ENCODE measurements around the gene SLC38A7. TPM values are rescaled to one million over a fixed set of nuclear protein-coding genes. Genes with fewer than 3 reads are reported as not detected.

Gene SLC38A7, protein sequence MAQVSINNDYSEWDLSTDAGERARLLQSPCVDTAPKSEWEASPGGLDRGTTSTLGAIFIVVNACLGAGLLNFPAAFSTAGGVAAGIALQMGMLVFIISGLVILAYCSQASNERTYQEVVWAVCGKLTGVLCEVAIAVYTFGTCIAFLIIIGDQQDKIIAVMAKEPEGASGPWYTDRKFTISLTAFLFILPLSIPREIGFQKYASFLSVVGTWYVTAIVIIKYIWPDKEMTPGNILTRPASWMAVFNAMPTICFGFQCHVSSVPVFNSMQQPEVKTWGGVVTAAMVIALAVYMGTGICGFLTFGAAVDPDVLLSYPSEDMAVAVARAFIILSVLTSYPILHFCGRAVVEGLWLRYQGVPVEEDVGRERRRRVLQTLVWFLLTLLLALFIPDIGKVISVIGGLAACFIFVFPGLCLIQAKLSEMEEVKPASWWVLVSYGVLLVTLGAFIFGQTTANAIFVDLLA
- 4.4 and 13.1 TPM in 2 replicates for total RNA-seq (2014; rRNA removed; shearing (Covaris generic); ENCODE audit: low replicate concordance)

DNA sequence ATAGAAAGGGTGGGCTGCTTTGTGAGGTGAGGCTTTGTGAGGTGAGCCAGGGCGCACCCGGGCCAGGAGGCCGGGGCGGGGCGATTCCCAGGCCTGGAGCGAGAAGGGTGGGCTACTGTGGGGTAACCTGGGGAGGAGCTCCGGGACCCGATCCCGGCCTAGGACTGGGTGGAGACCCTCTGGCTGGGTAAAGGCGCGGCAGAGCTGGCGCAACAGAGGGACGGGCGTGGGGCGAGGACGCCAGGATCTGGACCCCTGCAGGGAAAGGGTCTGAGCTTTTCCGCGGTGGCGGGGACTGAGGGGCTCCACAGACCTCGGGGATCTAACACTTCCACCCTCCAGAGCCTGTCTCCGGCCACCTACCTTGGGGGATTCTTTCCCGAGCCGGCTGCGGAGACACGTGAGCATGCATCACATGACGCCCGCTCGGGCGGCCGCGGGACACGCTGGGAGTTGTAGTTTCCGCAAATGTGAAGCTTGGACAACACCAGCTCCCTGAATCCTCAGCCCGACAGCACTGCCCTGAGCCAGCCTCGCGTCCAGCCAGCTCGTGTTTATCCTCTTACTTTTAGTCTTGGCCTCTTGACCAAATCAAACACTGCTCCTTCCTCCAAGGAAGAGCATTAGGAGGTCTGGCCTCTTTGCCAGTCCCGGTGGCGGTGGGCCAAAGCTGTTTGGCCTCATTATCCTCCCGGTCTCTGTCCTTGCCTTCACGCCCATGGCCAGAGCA, at the start of gene SLC38A7:
TSS of gene SLC38A7 (minus strand) at position 417 of the 730 bp plus-strand sequence. CDS start 4,644 bp downstream, outside the sequence.
- DNase-seq = peak; percentile 96
- Histone ChIP-seq H3K36me3 (peaks cover 6% of the 10 kb centered on the region), H3K9me3 (no peaks in the 10 kb centered on the region)

DNA sequence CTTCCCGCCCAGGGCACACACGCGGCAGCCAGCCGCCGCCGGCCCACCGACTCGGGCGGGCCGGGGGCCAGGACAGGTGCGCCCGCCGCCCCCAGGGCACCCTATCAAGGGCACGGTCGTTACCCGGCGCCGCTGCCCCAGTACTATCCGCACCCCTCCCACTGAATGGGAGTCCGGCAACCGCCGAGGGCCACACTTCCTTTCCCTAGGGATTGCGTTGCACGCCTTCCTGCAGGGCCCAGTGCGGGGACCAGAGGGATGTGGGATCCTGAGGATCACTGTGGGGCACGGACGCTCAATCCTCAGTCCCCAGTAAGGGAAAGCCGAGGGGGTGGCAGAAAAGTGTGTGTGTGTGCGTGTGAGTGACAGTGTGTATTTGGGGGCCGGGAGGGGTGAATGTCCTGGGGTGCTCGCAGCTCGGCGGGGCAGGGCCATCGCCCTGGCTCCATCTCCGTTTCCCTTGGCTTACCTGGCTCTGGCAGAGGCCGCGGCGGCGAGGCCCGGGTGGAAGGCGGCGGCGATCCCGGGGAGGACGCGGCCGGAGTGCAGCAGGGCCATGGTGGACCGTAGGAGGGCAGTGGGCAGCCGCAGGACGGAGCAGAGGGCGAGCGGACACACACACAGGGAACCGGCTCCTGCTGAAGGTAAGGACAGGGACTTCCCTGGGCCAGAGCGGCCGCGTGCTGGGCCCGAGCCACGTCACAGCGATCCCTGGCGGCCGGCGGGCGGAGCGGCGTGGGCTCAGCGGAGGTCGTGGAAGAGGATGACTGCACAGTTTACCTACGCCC, 49.3 kb upstream of the SLC38A7 start, which contains the start of gene GOT2:
TSS of gene GOT2 (minus strand) at position 646 of the 788 bp plus-strand sequence. CDS start at position 558, 88 bp downstream.
- DNase-seq = peak; percentile 95
- Histone ChIP-seq H3K27me3 (peaks cover 3% of the 10 kb centered on the region; the same call in 1 of the 2 replicates), H3K36me3 (peaks cover 20% of the 10 kb centered on the region), H3K4me3 (peak within 1 kb of the TSS; percentile 99), H3K9me3 (no peaks in the 10 kb centered on the region)

More for the DNA sequence above, at the start of gene SLC38A7:
- Histone ChIP-seq H3K4me3 (peak within 1 kb of the TSS; percentile 78), H3K27me3 (no peaks in the 10 kb centered on the region)

DNA sequence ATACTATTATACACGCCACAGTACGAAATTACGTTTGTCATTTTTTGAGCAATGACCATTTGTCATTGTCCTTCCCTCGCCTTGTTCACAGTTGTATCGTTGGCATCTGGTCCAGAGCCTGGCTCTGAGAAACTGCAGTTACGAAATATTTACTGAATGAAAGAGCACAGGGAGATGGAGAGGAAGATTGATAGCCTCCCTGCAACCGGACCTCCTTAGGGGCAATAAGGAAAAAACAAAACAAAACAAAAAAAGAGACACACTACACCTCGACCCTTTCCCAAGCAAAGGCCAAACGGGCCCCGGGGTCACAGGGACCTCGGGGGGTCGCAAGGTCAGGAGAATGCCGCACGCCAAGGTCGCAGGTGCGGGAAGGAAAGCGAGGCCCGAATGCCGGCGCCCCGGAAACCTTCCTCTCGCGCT, 48.7 kb upstream of the SLC38A7 start:
- H3K36me3 ChIP-seq = peaks cover 26% of the 10 kb centered on the region
- peak overlapping the region; percentile 99 for H3K4me3 ChIP-seq
- DNase-seq = no peak
- peaks cover 3% of the 10 kb centered on the region; the same call in 1 of the 2 replicates for H3K27me3 ChIP-seq
- H3K9me3 ChIP-seq = no peaks in the 10 kb centered on the region

DNA sequence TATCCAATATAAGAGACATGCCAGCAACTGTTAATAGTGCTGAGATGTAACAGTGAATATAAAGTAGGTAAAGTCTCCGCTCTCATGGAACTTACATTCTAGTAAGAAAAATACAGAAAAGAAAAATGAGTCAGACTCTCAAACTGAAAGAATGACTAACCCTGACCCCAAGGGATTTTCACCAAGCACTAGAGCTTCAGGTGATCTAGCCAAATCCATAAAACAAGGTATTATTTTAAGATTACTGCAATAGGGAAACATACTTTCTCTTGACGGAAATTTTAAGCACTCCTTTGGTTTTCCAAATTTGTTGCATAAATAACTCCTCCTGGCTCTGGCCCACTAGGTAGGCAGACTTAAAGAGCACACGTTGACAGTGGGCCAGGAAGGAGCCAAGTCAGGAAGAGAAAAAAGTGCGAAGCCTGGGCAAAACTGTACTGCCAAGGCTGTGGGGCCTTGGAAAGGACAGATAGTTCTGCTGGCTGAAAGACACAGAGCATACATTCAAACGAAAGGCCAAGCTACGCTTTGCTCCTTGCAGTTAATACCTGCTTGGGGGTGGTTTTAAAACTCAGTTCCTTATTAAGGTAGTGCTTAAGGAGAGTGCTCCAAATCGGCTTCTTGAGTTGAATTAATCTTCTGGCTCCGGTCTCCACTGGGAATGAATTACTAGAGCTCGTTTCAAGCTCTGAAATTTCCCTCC, 48.1 kb upstream of the SLC38A7 start:
- Histone ChIP-seq H3K9me3 (no peaks in the 10 kb centered on the region), H3K27me3 (peaks cover 3% of the 10 kb centered on the region; the same call in 1 of the 2 replicates), H3K4me3 (peak overlapping the region; percentile 99), H3K36me3 (peaks cover 31% of the 10 kb centered on the region)
- DNase-seq = peak; percentile 33

DNA sequence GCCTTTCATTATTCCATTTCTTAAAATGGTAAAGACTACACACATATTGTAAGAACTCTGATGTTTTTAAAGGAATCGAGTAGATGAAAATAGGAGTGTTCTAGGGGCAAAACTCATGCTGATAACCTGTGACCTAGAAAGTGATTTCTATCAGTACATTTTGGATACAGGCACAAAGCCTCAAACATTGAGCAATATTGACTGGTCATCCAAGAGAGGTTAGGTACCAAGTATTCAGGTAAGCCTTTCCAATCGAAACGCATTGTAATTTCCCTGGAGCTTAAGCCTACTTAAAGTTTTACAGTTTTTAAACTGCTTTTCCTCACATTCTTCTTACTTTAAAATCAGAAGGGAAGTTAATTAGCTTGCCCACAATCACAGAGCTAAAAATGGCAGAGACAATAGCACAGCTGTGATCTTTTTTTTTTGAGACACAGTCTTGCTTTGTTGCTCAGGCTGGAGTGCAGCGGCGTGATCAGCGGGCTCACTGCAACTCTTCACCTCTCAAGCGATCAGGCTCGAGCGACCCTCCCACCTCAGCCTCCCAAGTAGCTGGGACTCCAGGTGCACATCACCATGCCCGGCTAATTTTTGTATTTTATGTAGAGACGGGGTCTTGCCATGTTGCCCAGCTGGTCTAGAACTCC, 46.3 kb upstream of the SLC38A7 start:
- Histone ChIP-seq H3K27me3 (no peaks in the 10 kb centered on the region), H3K4me3 (no peak overlapping the region), H3K9me3 (no peaks in the 10 kb centered on the region), H3K36me3 (peaks cover 36% of the 10 kb centered on the region)
- DNase-seq = no peak

DNA sequence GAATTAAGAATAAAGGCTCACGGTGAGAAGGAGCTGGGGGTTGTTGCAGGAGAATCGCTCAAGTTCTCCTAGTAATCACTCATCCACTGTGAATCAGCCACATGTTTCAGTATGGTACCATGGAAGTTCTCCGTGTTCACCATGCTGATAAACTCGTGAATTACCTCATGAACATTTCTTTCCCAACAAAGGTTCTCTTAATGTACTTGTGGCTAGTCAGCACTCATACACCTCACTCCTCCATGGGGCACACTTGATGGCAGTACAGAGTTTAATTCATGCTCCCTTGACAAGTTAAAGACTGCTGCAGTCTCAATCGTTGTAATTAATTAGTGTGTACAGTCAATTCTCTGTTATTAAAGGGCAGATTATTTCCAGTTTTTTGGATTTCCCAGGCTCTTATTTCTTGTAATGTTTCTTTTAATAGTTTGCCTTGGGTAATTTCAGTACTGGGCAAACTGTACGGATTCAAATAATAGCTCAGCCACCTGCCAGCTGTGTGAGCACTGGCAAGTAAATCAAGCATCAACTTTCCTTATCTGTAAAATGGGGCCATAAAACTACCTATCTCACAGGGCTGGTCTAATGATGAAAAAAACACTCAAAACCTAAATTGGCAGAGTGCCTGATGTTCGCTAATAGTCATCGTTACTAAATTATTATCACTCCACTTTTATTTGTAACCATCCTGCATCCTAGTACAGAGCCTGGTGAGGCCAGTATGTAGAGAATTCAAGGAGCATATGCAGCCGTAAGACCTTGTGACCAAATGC, 43.4 kb upstream of the SLC38A7 start:
- Histone ChIP-seq H3K36me3 (peaks cover 58% of the 10 kb centered on the region), H3K27me3 (no peaks in the 10 kb centered on the region), H3K4me3 (no peak overlapping the region), H3K9me3 (no peaks in the 10 kb centered on the region)
- DNase-seq = no peak

DNA sequence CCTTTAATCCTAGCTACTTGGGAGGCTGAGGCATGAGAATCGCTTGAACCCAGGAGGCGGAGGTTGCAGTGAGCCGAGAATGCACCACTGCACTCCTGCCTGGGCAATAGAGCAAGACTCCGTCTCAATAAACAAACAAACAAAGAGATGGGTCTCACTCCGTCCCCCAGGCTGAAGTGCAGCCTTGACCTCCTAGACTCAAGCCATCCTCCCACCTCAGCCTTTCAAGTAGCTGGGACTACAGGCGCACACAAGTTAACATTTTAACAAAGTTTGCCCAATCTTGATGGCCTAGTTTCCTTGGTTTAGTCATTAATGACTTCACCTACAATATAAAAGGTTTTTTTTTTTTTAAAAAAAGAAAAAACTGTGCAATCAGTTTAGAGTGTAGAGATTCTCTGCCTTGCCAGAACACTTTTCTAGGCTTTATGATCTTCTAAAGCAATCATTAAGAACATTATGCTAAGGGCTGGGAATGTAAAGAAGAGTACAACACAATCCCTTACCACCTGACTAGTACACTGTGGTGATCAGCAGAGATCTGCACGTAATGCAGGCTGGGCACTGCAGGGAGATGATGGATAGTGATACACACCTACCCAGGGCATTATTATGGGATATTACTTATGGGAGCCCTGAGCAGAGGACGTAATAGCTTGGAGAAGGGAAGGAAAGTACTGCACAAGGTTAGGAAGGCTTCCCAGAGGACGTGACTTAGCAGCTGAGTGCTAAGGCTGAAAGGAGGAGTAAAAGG, 42.6 kb upstream of the SLC38A7 start:
- no peak for DNase-seq
- Histone ChIP-seq H3K4me3 (no peak overlapping the region), H3K27me3 (no peaks in the 10 kb centered on the region), H3K9me3 (no peaks in the 10 kb centered on the region), H3K36me3 (peaks cover 63% of the 10 kb centered on the region)

DNA sequence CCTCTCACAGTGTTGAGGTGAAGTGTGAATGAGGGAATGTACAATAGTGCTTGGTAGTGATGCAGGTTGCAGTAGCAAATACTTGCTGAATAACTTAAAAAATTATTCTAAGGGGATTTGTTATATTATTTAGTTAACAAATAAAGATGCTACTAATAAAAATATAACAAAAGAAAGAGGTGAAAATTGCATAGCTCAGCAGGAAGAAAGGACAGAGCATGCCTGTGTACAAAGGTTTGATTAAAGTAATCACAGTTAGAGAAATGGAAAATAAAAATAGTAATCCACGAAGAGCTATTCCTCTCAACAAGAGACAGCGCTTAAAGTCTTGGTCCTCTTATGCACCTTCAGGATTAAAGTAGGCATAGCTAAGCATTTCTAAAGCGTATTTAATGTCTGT, 38.5 kb upstream of the SLC38A7 start:
- no peaks in the 10 kb centered on the region for H3K27me3 ChIP-seq
- DNase-seq = no peak
- H3K9me3 ChIP-seq = no peaks in the 10 kb centered on the region
- no peak overlapping the region for H3K4me3 ChIP-seq
- H3K36me3 ChIP-seq = peaks cover 81% of the 10 kb centered on the region

DNA sequence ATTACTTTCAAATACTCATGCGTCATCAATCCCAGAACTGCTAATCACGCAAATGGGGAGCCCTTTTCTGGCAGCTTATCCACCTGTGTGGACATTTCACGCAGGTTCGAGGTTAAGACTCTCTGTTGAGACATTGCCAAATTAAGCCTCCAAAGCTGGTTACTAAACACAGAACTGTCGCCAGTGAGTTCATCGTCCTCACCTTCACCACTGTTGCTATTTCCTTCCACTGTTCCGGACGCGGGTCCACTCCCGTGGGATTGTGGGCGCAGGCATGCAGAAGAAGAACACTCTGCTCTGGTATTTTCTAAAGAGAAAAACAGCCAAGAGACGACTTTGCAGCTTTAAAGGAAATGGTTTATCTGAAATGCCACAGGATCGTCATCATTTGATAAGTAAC, 33.4 kb upstream of the SLC38A7 start:
- Histone ChIP-seq H3K9me3 (no peaks in the 10 kb centered on the region), H3K36me3 (peaks cover 98% of the 10 kb centered on the region), H3K27me3 (no peaks in the 10 kb centered on the region), H3K4me3 (no peak overlapping the region)
- DNase-seq = no peak

DNA sequence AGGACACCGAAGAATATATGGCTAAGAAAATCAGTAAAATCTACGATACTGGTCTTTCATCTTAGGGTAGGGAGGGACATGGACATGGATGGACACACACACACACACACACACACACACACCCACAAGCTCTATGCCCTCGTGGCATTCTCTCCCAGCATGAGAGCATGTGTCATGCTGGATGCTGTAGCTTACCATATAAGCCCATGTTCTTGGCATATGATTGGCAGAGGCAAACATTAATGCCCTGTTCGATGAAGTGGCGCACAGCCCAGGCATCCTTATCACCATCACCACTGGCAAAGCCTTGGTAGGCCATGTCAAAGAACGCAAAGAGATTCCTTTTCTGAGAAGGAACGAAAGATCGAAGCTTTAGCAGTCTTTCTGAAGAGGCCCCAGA, 31.9 kb upstream of the SLC38A7 start:
- H3K36me3 ChIP-seq = peaks cover 98% of the 10 kb centered on the region
- no peaks in the 10 kb centered on the region for H3K27me3 ChIP-seq
- no peak overlapping the region for H3K4me3 ChIP-seq
- H3K9me3 ChIP-seq = no peaks in the 10 kb centered on the region
- peak; percentile 35 for DNase-seq

DNA sequence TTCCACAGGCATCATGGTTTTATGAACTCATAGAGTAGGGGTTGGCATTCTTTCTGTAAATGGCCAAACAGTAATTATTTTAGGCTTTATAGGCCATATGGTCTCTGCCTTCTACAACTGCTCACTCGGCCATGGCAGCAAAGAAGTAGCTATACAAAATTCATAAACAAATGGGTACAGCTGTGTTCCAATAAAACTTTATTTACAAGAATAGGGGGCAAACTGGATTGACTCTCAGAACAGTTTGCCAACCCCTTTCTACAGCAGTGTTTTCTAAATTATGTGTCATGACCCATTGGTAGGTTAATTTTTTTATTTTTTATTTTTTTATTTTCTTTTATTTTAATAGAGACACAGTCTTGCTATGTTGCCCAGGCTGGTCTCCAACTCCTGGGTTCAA, 29.2 kb upstream of the SLC38A7 start:
- Histone ChIP-seq H3K9me3 (no peaks in the 10 kb centered on the region), H3K27me3 (no peaks in the 10 kb centered on the region), H3K36me3 (peaks cover 90% of the 10 kb centered on the region), H3K4me3 (no peak overlapping the region)
- no peak for DNase-seq

DNA sequence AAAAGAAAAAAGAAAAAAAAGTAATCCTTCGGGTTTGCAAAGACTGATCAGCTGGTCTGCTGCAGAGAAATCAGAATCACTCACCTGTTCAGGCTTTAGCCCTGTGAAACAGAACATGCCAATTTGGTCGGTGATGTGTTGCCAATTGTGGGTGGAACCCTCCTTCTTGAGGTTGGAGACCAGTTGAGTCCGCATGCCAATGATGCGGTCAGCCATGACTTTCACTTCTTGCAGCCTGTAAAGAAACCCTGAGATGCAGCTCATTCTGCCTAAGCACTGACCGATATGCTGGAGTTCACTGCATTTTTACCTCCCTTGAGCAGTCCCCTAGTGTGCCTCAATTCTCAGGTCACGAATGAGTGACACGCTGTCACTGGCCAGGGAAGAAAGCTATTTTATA, 24.8 kb upstream of the SLC38A7 start:
- Histone ChIP-seq H3K36me3 (peaks cover 75% of the 10 kb centered on the region), H3K27me3 (no peaks in the 10 kb centered on the region), H3K9me3 (no peaks in the 10 kb centered on the region), H3K4me3 (no peak overlapping the region)
- no peak for DNase-seq

DNA sequence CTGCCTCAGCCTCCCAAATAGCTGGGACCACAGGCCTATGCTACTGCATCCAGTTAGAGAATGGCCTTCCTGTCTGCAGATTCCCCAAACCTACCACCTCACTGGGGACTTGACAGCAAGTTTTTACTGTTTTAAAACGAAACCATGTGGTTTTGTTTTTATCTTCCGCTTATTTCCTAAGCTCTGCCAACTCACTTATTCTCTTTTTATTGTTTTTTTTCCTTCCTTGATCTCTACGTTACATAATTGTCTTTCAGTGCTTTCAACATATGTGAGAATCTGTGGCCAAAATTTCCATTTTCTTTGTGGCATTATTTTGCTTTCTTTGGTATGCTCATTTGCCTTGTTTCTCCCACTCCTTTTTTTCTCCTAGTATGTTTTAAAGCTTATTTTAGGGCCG, 14.6 kb upstream of the SLC38A7 start:
- H3K36me3 ChIP-seq = no peaks in the 10 kb centered on the region; the same call in 1 of the 2 replicates
- DNase-seq = no peak
- H3K4me3 ChIP-seq = no peak overlapping the region
- H3K27me3 ChIP-seq = no peaks in the 10 kb centered on the region
- no peaks in the 10 kb centered on the region; the same call in 1 of the 2 replicates for H3K9me3 ChIP-seq

DNA sequence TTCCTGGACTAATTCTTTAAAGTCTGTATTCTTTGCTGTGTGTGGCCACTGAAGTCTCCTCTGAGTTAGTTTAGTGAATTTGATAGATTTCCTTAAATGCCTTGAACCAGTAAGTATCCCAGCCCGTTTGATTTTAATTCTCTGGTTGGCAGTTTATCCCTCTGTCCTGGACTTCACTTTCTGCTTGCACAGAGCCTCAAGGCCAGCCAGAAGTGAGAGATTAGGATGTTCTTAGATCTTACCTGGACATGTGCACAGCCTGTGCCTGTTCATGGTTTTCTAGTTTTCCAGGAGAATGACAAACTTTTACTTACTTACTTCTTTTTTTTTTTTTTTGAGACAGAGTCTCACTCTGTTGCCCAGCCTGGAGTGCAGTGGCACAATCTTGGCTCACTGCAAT, 10.8 kb upstream of the SLC38A7 start:
- DNase-seq = no peak
- Histone ChIP-seq H3K27me3 (no peaks in the 10 kb centered on the region), H3K36me3 (no peaks in the 10 kb centered on the region), H3K9me3 (peaks cover 14% of the 10 kb centered on the region), H3K4me3 (no peak overlapping the region)
